SK-MEL-5 (cell line): Measurements from ENCODE around the gene CTNNA3. TPM values are rescaled to one million over a fixed set of nuclear protein-coding genes. Genes with fewer than 3 reads are reported as not detected.

Experiments used
- DNase-seq: peaks from one replicate; pipeline ENCODE4 v3.0.0-alpha.2; 2016; ENCODE audit warnings: low read depth, low spot score
- in situ Hi-C: cut with HindIII; loops from 2 replicates; pipeline ENCODE4 v1.10.0; 2016; ENCODE audit warnings: low sequenced_read_pairs, high pct_unique_total_duplicates, low pct_unique_long_range_greater_than_20kb
- total RNA-seq: library from RNA; depleted of rRNA; stranded (reverse); fragments of >200 nt; shearing (Covaris generic); gene quantifications from 2 replicates; pipeline ENCODE4 v1.2.3, GENCODE V29; 2014

CTNNA3 gene
- total RNA-seq, 1 experiment from 2014 or later = not detected

GRCh38 chr10:66514666-66515065, 1181.3 kb downstream of the CTNNA3 start:
- DNase-seq = no peak
- in situ Hi-C loops = no loop called here

GRCh38 chr10:66513504-66513903, 1182.5 kb downstream of the CTNNA3 start:
- no peak for DNase-seq
- in situ Hi-C loops = no loop called here

- no peak for DNase-seq
- in situ Hi-C loops = no loop called here
These were observed 1190.9 kb downstream of the CTNNA3 start for GRCh38 chr10:66505003-66505657.

DNA sequence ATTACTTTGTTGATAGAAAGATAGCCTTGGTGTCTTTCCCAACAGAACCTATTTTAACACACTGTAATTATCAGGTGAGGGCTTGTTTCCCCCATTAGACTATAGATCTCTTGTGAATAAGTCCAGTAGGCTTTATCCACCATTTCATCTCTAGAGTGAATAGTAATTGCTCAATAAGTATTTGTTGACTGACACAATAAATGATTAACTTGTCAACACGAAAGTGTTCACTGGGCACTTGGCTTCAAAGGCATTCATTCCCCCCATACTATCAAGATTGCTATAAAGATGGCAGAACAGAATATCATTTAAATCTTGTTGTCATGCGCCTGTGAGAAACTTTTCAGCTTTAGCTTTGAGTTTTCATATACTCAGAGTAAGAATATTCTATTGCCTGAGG, 1194.6 kb downstream of the CTNNA3 start:
- in situ Hi-C loops = no loop called here
- no peak for DNase-seq

GRCh38 chr10:66483966-66484365, 1212.0 kb downstream of the CTNNA3 start:
- DNase-seq = no peak
- in situ Hi-C loops = no loop called here

DNA sequence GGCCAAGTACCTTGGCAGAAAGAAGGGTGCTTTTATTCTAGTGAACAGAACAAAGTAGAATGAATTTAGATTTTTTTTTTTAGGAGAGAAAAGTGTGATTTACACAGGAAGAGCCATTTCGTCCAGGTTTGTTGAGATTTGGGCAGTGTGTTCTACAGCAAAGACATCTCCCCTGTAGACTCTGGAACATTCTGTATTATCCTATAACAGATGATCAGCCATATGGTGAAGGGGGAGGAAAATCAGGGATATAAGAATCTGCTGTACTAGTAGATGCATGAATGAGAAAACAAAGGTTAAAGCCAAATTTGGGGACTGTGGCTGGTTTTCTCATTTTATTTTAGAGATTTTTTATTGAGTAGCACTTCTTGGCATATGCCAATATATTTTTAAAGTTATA, 1223.8 kb downstream of the CTNNA3 start:
- DNase-seq = no peak
- in situ Hi-C loops = no loop called here

GRCh38 chr10:66467042-66467441, 1229.0 kb downstream of the CTNNA3 start:
- DNase-seq = no peak
- in situ Hi-C loops = no loop called here

- no peak for DNase-seq
- in situ Hi-C loops = no loop called here
These were observed 1229.4 kb downstream of the CTNNA3 start for GRCh38 chr10:66466622-66467021.

- in situ Hi-C loops = no loop called here
These were observed 1232.4 kb downstream of the CTNNA3 start for GRCh38 chr10:66463611-66464010.

DNA sequence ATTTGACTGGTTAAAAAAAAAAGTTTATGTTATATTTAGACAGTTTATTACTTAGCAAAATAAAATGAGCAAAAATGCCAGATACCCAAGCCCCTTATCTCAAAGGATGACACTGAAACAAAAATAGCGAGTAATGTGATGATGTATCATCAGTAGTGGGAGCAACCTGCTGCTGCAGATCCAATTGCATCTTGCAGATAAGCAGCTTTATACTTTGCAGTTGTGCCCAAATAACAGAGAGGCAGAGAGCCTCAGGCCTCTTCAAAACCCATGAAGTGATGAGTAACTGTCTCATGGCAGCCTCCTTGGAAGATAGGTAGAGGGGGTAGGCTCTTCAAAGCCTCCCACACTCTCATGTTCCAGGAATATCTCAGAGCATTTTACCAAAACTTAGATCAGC, 1238.4 kb downstream of the CTNNA3 start:
- in situ Hi-C loops = no loop called here
- no peak for DNase-seq

More at GRCh38 chr10:66463611-66464010, 1232.4 kb downstream of the CTNNA3 start:
- DNase-seq = no peak

DNA sequence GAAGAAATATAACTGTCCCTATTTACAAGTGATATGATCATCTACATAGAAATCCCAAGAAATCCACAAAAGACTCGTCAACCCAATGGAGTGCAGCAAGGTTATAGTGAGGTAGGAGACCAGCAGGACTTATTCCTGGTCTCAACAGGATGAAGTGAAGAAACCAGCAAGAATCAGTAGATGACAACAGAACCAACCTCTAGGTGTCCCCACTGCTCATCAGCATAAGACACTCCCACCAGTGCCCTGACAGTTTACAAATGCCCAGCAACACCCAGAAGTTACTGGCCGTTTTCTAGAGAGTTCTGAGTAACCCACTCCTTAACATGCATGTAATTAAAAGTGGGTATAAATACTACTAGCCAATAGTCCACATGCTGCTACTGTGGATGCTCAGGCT, 1240.7 kb downstream of the CTNNA3 start:
- DNase-seq = peak; percentile 21
- in situ Hi-C loops = no loop called here

DNA sequence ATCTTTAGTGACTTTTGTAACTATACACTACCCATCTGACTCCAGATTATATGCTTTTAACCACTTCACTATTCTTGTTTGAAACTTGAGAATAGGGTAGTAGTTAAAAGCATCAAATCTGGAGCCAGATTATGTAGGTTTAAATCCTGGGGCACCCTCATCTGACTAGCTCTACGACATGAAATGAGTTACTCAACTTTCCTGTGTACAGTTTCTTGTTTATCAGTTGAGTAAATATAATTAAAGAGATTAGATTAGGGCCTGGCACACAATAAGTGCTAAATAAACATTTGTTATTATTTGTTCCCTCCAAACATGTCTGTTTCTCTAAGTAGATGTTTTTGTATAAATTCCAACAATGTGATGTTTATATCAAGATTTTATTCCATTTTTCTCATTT, 1255.4 kb downstream of the CTNNA3 start:
- in situ Hi-C loops = no loop called here
- no peak for DNase-seq

DNA sequence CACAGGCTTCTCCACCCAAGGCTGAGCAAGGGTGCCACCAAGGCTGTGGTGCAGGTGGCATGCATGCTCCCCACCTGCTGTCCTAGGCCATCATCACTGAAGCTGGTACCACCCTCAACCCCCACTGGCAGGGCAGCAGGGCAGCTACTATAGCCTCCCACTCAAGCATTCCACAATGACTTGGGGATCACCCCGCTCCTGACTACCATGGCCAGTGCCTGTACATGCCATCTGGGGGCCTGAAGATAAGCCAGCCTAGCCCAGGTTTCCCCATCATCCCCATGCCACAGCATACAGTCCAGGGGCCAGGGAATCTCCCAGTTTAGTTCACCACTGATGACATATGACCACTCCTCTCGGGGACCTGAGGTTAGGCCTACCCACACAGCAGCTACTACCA, 1281.1 kb downstream of the CTNNA3 start:
- DNase-seq = no peak
- in situ Hi-C loops = no loop called here

DNA sequence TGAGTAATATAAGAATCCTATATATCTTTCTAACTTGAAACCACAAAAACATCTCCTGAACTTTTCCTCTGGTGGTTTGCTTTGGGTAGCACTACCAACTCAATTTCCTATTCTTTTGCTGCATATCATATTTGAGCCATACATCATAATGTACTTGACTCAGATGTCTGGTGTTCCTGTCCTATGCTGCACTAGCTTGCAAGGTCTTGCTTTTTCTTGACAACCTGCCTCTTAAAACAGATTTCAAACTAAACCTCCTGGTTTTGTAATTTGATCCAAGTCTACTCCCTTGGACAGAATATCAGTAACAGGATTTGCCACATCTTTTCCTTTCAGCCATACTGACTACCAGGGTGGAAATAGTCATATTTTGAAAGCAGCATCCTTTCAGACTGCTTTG, 1290.4 kb downstream of the CTNNA3 start:
- in situ Hi-C loops = no loop called here
- DNase-seq = no peak

DNA sequence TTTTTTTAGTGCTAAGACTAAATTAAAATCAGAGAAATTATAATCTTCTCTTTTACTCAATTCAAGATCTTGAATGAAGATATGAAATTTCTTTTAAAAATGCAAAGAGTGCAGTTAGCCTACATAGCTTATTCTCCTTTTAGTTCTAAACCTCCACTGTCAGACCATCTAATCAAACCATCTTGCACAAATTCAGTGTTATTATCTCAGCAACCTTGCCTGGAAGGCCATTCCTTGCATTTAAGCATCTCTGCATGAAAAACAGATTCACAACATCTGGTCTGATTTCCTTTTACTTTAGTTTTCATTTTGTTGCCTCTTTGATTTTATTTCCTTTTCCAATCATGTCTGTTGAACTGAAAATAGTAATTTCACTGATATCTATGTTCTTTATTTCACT, 1297.3 kb downstream of the CTNNA3 start:
- no peak for DNase-seq
- in situ Hi-C loops = no loop called here

DNA sequence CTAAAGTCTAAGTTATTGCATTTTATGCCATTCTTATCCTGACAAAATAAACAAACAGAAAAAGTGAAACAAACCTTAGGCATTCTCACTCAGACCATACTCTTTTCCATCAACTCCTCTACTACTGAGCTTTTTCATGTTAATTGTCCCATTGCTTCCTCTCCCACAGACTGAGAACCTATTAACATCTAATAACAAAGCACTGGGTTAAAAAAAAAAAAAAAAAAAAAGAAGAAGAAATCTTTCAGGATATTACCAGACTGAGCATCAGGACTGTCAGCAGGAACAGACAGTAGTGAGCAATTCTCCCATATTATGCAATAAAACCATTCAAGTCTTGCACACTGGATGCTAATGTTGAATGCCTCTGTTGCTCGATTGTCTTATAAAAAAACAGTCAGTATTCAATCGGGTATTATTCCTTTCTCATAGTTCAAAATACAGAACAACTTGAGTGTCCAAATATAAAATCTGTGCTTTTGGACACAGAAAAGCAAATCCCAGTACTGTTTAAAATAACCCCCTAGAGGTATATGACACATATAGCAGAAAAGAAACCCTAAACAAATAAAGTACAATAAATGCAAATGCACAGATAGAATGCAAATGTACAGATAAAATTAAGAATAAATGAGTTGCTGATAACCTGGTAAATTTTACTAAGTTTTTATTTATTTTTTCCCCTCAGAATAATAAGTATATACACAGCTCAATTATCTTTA, 1301.5 kb downstream of the CTNNA3 start:
- in situ Hi-C loops = no loop called here
- no peak for DNase-seq

GRCh38 chr10:66390926-66391325, 1305.1 kb downstream of the CTNNA3 start:
- no peak for DNase-seq
- in situ Hi-C loops = no loop called here

DNA sequence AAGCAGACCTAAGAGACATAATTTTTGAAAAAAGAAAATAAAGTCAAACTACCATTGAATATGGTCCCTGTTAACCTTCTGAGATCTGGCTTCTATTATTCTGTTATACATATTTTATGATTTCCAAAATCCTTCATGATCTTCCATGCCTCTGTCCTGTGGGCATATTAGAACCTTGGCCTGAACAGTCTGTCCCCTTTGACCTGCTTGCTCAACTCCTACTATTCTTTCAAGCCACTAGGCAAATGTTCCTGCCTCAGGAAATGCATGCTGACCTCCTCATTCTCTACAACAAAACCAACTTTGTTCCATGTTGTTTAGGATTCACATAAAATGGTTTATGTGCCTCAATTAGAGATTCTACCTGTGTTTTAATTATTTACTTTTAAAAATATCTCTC, 1315.0 kb downstream of the CTNNA3 start:
- DNase-seq = no peak
- in situ Hi-C loops = no loop called here

GRCh38 chr10:66378117-66378876, 1317.7 kb downstream of the CTNNA3 start:
- in situ Hi-C loops = no loop called here
- DNase-seq = no peak
